Heart right ventricle (tissue), 16 donors: ENCODE results near the gene ERRFI1. TPM values are rescaled to one million over a fixed set of nuclear protein-coding genes. Genes with fewer than 3 reads are reported as not detected.

ENCODE experiments used
- ATAC-seq, 8 donors: fragments of 200-7000 bp; cut with Tn5 transposase; one replicate each; pipeline ENCODE4 v1.9.1; 2020; ENCODE audit warnings: mild to moderate bottlenecking in 8 of 8, moderate library complexity in 8 of 8, moderate number of reproducible peaks in 1 of 8
- DNase-seq, 2 donors: peaks; one replicate each; pipeline ENCODE4 v3.0.0-alpha.2; 2020
- H3K27ac ChIP-seq, 10 donors: fragments of 200-600 bp; sonication (generic) in 2 of 10; one replicate each; pipeline versions ENCODE4 v1.5.0 to v1.8.0; 2020 to 2022; ENCODE audit warnings: mild to moderate bottlenecking in 3 of 10
- H3K27me3 ChIP-seq, 7 donors: fragments of 200-600 bp; one replicate each; pipeline ENCODE4 v1.8.0; 2021 to 2022; ENCODE audit warnings: mild to moderate bottlenecking in 2 of 7
- H3K36me3 ChIP-seq, 9 donors: fragments of 200-600 bp; sonication (generic) in 1 of 9; one replicate each; pipeline versions ENCODE4 v1.5.0 to v1.8.0; 2020 to 2022; ENCODE audit warnings: mild to moderate bottlenecking in 2 of 9
- H3K4me1 ChIP-seq, 9 donors: fragments of 200-600 bp; sonication (generic) in 1 of 9; one replicate each; pipeline versions ENCODE4 v1.5.0 to v1.8.0; 2020 to 2022; ENCODE audit warnings: mild to moderate bottlenecking in 4 of 9
- H3K4me3 ChIP-seq, 10 donors: fragments of 200-600 bp; sonication (generic) in 2 of 10; one replicate each; pipeline versions ENCODE4 v1.5.0 to v1.8.0; 2020 to 2022; ENCODE audit warnings: mild to moderate bottlenecking in 7 of 10, moderate library complexity in 2 of 10
- H3K9me3 ChIP-seq, 11 donors: fragments of 200-600 bp in 10 of 11; sonication (generic) in 2 of 11; one replicate each; pipeline versions ENCODE4 v1.5.0 to v1.8.0; 2013 to 2022; ENCODE audit warnings: mild to moderate bottlenecking in 2 of 11, control low read depth in 1 of 11, moderate library complexity in 1 of 11
- CTCF ChIP-seq, 9 donors: fragments of 200-600 bp; sonication (generic) in 2 of 9; IDR thresholded peaks; one replicate each; pipeline versions ENCODE4 v1.5.0 to v1.8.0; 2021 to 2022; ENCODE audit warnings: antibody characterized with exemption in 9 of 9, mild to moderate bottlenecking in 5 of 9, moderate library complexity in 1 of 9
- WGBS, 2 donors: extraction: QIAGEN DNeasy Blood & Tissue Kit; methylation state at CpG; one replicate each; pipeline ENCODE4 v1.1.7; 2013; ENCODE audit warnings: inconsistent platforms in 1 of 2; 5-methylcytosine and 5-hydroxymethylcytosine counted together
- intact Hi-C, 10 donors: fragments of 100-400 bp; cut with DNase I; formaldehyde crosslinking; loops; one replicate each; pipeline versions ENCODE4 v1.11.1 to v1.14.2; 2022
- polyA plus RNA-seq, 2 donors: library from polyadenylated mRNA; stranded (reverse); fragments of 200-250 nt; gene quantifications; one replicate each; pipeline ENCODE4 v1.2.3, GENCODE V29; 2013
- total RNA-seq, 10 donors: library from RNA; stranded (reverse); fragmentation: NEBNext Ultra II Directional in 3 of 10; extraction: Animal tissue kit (Norgen Biotek cat#: 25700) in 3 of 10; gene quantifications; one replicate each; pipeline versions ENCODE4 v1.2.1 to v1.2.4, GENCODE V29; 2021 to 2023
- donor health status: Arrhythmogenic right ventricular cardiomyopathy.
- donor health status: ischemic (EF 13 %, LVEDD 7.1; RV severe dilation, severe dysfunction).
- donor health status: healthy with polysubstance abuse.
- donor health status: DM: no; HTN: yes; CAD: no.
- donor health status: DM: no; HTN: no; CAD: no.
- donor health status: ischemic (EF 25% LVEDD 6.9; RV normal size, moderate dysfunction).
- donor health status: ischemic (EF 25% LVEDD 5.7; RV mildly dilated, moderate dysfunction).
- donor health status: healthy.
- donor health status: DM: yes; HTN: yes; CAD: no.
- donor health status: Ischemic cardiomyopathy.
- donor health status: ischemic (EF 35%, LVEDD 5.7; RV mildly dilated, moderate dysfunction).
- donor health status: nonischemic (EF 11% LVEDD 7.7; RV severe dilation, severe dysfunction).
- donor health status: DM: yes; HTN: yes; CAD: no.
- donor health status: PGD.
- donor health status: ischemic (EF 29% LVEDD 5.4; RV normal size, mild dysfunction).
- donor health status: nonischemic (EF 23%, LVEDD 6.1; RV moderate dilation, normal function).

ERRFI1 gene
- total and polyA plus RNA-seq, 12 donors, result 5.8 to 17.5 (median 10.0) TPM

DNA sequence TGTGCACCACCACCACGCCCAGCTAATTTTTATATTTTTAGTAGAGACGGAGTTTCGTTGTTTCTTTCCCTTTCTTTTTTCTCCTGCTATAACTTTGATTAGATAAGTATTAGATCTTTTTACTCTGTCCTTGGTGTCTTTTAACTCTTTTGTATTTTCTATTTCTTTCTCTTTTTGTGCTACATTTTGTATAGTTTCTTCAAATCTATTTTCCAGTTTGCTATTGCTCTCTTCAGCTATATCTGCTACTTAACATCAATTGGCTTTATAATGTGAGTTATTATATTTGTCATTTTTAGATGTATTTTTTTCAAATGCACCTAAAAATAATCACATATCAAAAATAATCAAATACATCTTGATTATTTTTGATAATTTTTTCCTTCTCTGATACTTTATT lies 16.0 kb upstream of the ERRFI1 start:
- H3K36me3 ChIP-seq, result no peaks in the 10 kb centered on the region
- DNase-seq (no peak), ATAC-seq (no peak)
- H3K9me3 ChIP-seq, result peaks cover 0 to 23% (median 3%) of the 10 kb centered on the region in 11 donors
- 91 to 93% methylated on average over 3 of the region's 3 CpGs for WGBS, 2 donors
- intact Hi-C loops, result loop anchor here in 1 of 10 donors (10.0 kb wide), 1 partner anchor 93 kb away; no protein-coding TSS in a partner anchor
- H3K4me1 ChIP-seq, result peaks cover 0 to 26% (median 0%) of the 10 kb centered on the region in 9 donors
- H3K27ac ChIP-seq, result no peak overlapping the region
- no peak overlapping the region for H3K4me3 ChIP-seq
- H3K27me3 ChIP-seq, result no peaks in the 10 kb centered on the region
- no peak for TF ChIP-seq CTCF (IDR thresholded peaks at IDR 0.05)

DNA sequence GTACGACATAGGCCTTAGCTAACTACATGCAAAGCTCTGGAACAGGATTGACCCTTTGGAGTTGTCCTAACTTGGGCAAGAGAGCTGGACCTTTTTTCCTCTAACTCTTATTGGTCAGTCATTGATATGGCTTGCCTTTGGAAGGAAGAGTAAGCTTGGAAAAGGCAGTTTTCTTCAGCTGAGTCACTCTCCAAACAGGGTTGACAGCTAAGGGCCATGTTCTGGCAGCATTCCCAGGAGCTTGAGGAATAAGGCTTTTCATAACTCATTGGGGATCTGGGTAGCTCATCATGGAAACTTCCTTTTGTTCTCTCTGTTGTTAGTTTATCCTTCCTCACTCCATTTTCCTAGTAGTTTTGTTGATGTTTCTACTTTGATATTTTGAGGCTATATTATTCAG lies 14.5 kb upstream of the ERRFI1 start:
- WGBS, 2 donors, result 79 to 85% methylated on average over 1 of the region's 1 CpG
- Histone ChIP-seq H3K4me1 (peaks cover 0 to 13% (median 0%) of the 10 kb centered on the region in 9 donors), H3K36me3 (no peaks in the 10 kb centered on the region), H3K4me3 (no peak overlapping the region), H3K27me3 (no peaks in the 10 kb centered on the region), H3K9me3 (peaks cover 0 to 23% (median 3%) of the 10 kb centered on the region in 11 donors), H3K27ac (peak overlapping the region in 5 of 10 donors; percentile 0 to 69 (median 31))
- peak; percentile 34 to 84 (median 68) for ATAC-seq
- intact Hi-C loops, result loop anchor here in 1 of 10 donors (10.0 kb wide), 1 partner anchor 94 kb away; no protein-coding TSS in a partner anchor
- TF ChIP-seq CTCF (IDR thresholded peaks at IDR 0.05), result no peak
- peak; percentile 23 to 78 for DNase-seq

GRCh38 chr1:8039071-8039470 lies 13.0 kb upstream of the ERRFI1 start:
- DNase-seq (no peak), ATAC-seq (no peak)
- no peaks in the 10 kb centered on the region for H3K36me3 ChIP-seq
- peaks cover 0 to 13% (median 0%) of the 10 kb centered on the region in 9 donors for H3K4me1 ChIP-seq
- intact Hi-C loops, result loop anchor here in 3 of 10 donors (10.0 kb wide), 2 partner anchors 176 to 196 kb away; no protein-coding TSS in a partner anchor
- peaks cover 0 to 23% (median 3%) of the 10 kb centered on the region in 11 donors for H3K9me3 ChIP-seq
- no peak for TF ChIP-seq CTCF (IDR thresholded peaks at IDR 0.05)
- WGBS, 2 donors, result 91 to 95% methylated on average over 2 of the region's 2 CpGs
- no peak overlapping the region for H3K4me3 ChIP-seq
- H3K27me3 ChIP-seq, result no peaks in the 10 kb centered on the region
- no peak overlapping the region for H3K27ac ChIP-seq

DNA sequence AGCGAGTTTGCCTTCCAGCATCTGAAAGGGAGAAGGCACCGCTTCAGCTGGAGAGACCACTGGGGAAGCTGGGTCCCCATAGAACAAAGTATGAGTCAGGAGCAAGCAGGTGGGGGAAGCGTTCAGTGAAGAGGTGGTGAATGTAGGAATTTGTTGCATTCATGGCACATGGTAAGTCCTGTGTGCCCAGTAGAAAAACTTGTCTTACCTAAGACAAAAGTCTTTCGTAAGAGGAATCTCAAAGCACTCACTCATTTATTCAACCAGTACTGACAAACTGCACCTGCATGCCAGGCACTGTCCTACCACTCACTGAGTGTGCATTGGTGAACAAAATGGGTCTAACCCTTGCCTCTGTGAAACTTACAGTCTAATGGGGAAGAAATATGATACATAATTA lies 9.2 kb upstream of the ERRFI1 start:
- Histone ChIP-seq H3K27me3 (peaks cover 0 to 2% (median 0%) of the 10 kb centered on the region in 7 donors), H3K27ac (no peak overlapping the region), H3K36me3 (no peaks in the 10 kb centered on the region), H3K4me1 (peaks cover 0 to 7% (median 0%) of the 10 kb centered on the region in 9 donors), H3K9me3 (peaks cover 0 to 3% (median 0%) of the 10 kb centered on the region in 11 donors), H3K4me3 (no peak overlapping the region)
- no peak for ATAC-seq
- intact Hi-C loops, result loop anchor here in 3 of 10 donors (10.0 kb wide), 2 partner anchors 180 to 200 kb away; no protein-coding TSS in a partner anchor
- WGBS, 2 donors, result 97 to 98% methylated on average over 4 of the region's 4 CpGs
- no peak for TF ChIP-seq CTCF (IDR thresholded peaks at IDR 0.05)
- DNase-seq, result no peak
